Left lung (tissue), 10 donors: ENCODE data around the gene ADGRL3. TPM values are rescaled to one million over a fixed set of nuclear protein-coding genes. Genes with fewer than 3 reads are reported as not detected.

Source experiments
- ATAC-seq: fragments of 200-7000 bp; cut with Tn5 transposase; one replicate; pipeline ENCODE4 v1.9.1; 2020; ENCODE audit warnings: moderate library complexity
- DNase-seq, 4 donors: peaks; one replicate each; pipeline ENCODE4 v3.0.0-alpha.2; 2013 to 2020
- H3K27ac ChIP-seq, 2 donors: fragments of 200-600 bp; sonication (generic) in 1 of 2; one replicate each; pipeline versions ENCODE4 v1.5.0 to v1.8.0; 2020 to 2021
- H3K27me3 ChIP-seq, 2 donors: fragments of 200-600 bp; sonication (generic) in 1 of 2; one replicate each; pipeline versions ENCODE4 v1.5.0 to v1.8.0; 2020 to 2021
- H3K36me3 ChIP-seq, 2 donors: fragments of 200-600 bp; sonication (generic) in 1 of 2; one replicate each; pipeline versions ENCODE4 v1.5.0 to v1.8.0; 2020 to 2021
- H3K4me1 ChIP-seq, 2 donors: fragments of 200-600 bp; one replicate each; pipeline ENCODE4 v1.8.0; 2021
- H3K4me3 ChIP-seq, 2 donors: fragments of 200-600 bp; sonication (generic) in 1 of 2; one replicate each; pipeline versions ENCODE4 v1.5.0 to v1.8.0; 2020 to 2021; ENCODE audit warnings: mild to moderate bottlenecking in 1 of 2
- H3K9me3 ChIP-seq, 2 donors: fragments of 200-600 bp; sonication (generic) in 1 of 2; one replicate each; pipeline versions ENCODE4 v1.5.0 to v1.8.0; 2020 to 2021
- CTCF ChIP-seq, 2 donors: fragments of 200-600 bp; sonication (generic) in 1 of 2; IDR thresholded peaks; one replicate each; pipeline versions ENCODE4 v1.5.0 to v1.8.0; 2021; ENCODE audit warnings: antibody characterized with exemption in 2 of 2
- intact Hi-C, 2 donors: fragments of 100-400 bp; cut with DNase I; formaldehyde crosslinking; loops; one replicate each; pipeline versions ENCODE4 v1.11.2 to v1.14.2; 2022
- polyA plus RNA-seq, 6 donors: library from polyadenylated mRNA; unstranded; fragments of 120-200 nt; gene quantifications; one replicate each; pipeline ENCODE4 v1.2.1, GENCODE V29; 2013; ENCODE audit not compliant: insufficient read length in 6 of 6
- total RNA-seq, 2 donors: library from RNA; stranded (reverse); fragmentation: NEBNext Ultra II Directional; extraction: Animal tissue kit (Norgen Biotek cat#: 25700); gene quantifications; one replicate each; pipeline ENCODE4 v1.2.1, GENCODE V29; 2021
- donor health status: DM: no; HTN: yes; CAD: no.
- donor health status: DM: no; HTN: no; CAD: no.

ADGRL3 gene
- total and polyA plus RNA-seq, 8 donors = 2.7 to 23.4 (median 19.6) TPM

GRCh38 chr4:61211781-61212180 lies 11.7 kb downstream of the ADGRL3 start:
- DNase-seq (no peak), ATAC-seq (no peak)
- intact Hi-C loops = no loop called here
- H3K4me3 ChIP-seq = no peak overlapping the region
- H3K4me1 ChIP-seq = no peaks in the 10 kb centered on the region
- no peaks in the 10 kb centered on the region for H3K9me3 ChIP-seq
- no peak for TF ChIP-seq CTCF (IDR thresholded peaks at IDR 0.05)
- H3K36me3 ChIP-seq = no peaks in the 10 kb centered on the region
- no peaks in the 10 kb centered on the region for H3K27me3 ChIP-seq
- no peak overlapping the region for H3K27ac ChIP-seq

GRCh38 chr4:61212788-61213187 lies 12.7 kb downstream of the ADGRL3 start:
- Histone ChIP-seq H3K36me3 (no peaks in the 10 kb centered on the region), H3K27ac (no peak overlapping the region), H3K9me3 (no peaks in the 10 kb centered on the region), H3K4me3 (no peak overlapping the region), H3K4me1 (no peaks in the 10 kb centered on the region), H3K27me3 (no peaks in the 10 kb centered on the region)
- DNase-seq (no peak), ATAC-seq (no peak)
- intact Hi-C loops = no loop called here
- TF ChIP-seq CTCF (IDR thresholded peaks at IDR 0.05) = no peak

GRCh38 chr4:61214680-61215079 lies 14.6 kb downstream of the ADGRL3 start:
- Histone ChIP-seq H3K9me3 (no peaks in the 10 kb centered on the region), H3K4me3 (no peak overlapping the region), H3K36me3 (no peaks in the 10 kb centered on the region), H3K27ac (no peak overlapping the region), H3K4me1 (no peaks in the 10 kb centered on the region), H3K27me3 (no peaks in the 10 kb centered on the region)
- DNase-seq (no peak), ATAC-seq (no peak)
- no peak for TF ChIP-seq CTCF (IDR thresholded peaks at IDR 0.05)
- intact Hi-C loops = no loop called here

GRCh38 chr4:61217222-61217621 lies 17.1 kb downstream of the ADGRL3 start:
- ATAC-seq (no peak), DNase-seq (no peak)
- no peak for TF ChIP-seq CTCF (IDR thresholded peaks at IDR 0.05)
- Histone ChIP-seq H3K36me3 (no peaks in the 10 kb centered on the region), H3K27ac (no peak overlapping the region), H3K27me3 (no peaks in the 10 kb centered on the region), H3K4me1 (no peaks in the 10 kb centered on the region), H3K9me3 (no peaks in the 10 kb centered on the region), H3K4me3 (no peak overlapping the region)
- intact Hi-C loops = no loop called here

GRCh38 chr4:61220556-61220955 lies 20.4 kb downstream of the ADGRL3 start:
- H3K9me3 ChIP-seq = no peaks in the 10 kb centered on the region
- no peak overlapping the region for H3K27ac ChIP-seq
- no peak overlapping the region for H3K4me3 ChIP-seq
- ATAC-seq (no peak), DNase-seq (no peak)
- no peak for TF ChIP-seq CTCF (IDR thresholded peaks at IDR 0.05)
- H3K27me3 ChIP-seq = no peaks in the 10 kb centered on the region
- intact Hi-C loops = no loop called here
- no peaks in the 10 kb centered on the region for H3K36me3 ChIP-seq
- H3K4me1 ChIP-seq = no peaks in the 10 kb centered on the region
